Measurements from ENCODE around the gene DLGAP1. TPM values are rescaled to one million over a fixed set of nuclear protein-coding genes. Genes with fewer than 3 reads are reported as not detected.

DLGAP1 gene
- total and polyA plus RNA-seq, 2 donors: 0.24 to 0.41 TPM

GRCh38 chr18:3689986-3690763 lies 764.9 kb downstream of the DLGAP1 start:
- DNase-seq (ENCODE audit: low read depth in 6 of 9, low spot score in 9 of 9): no peak
- Histone ChIP-seq H3K27me3 (ENCODE audit: control insufficient read depth in 2 of 2, insufficient read depth in 1 of 2, low read length in 1 of 2) (no peaks in the 10 kb centered on the region), H3K27ac (ENCODE audit: low read depth in 1 of 2, low read length in 1 of 2) (no peak overlapping the region), H3K4me1 (ENCODE audit: control insufficient read depth in 2 of 2, insufficient read depth in 2 of 2, low read length in 2 of 2) (no peaks in the 10 kb centered on the region), H3K4me3 (ENCODE audit: low read length in 2 of 2) (no peak overlapping the region), H3K9me3 (ENCODE audit: control insufficient read depth in 2 of 2, insufficient read depth in 1 of 2, low read length in 1 of 2) (no peaks in the 10 kb centered on the region), H3K36me3 (ENCODE audit: control insufficient read depth in 2 of 2, insufficient read depth in 2 of 2, low read length in 1 of 2) (no peaks in the 10 kb centered on the region)
- WGBS: 85% methylated on average over 9 of the region's 9 CpGs

- no peak overlapping the region for H3K27ac ChIP-seq (ENCODE audit: low read depth in 1 of 2, low read length in 1 of 2)
- WGBS: 47% methylated on average over 3 of the region's 3 CpGs
- DNase-seq (ENCODE audit: low read depth in 6 of 9, low spot score in 9 of 9): no peak
- no peaks in the 10 kb centered on the region for H3K36me3 ChIP-seq (ENCODE audit: control insufficient read depth in 2 of 2, insufficient read depth in 2 of 2, low read length in 1 of 2)
- H3K9me3 ChIP-seq (ENCODE audit: control insufficient read depth in 2 of 2, insufficient read depth in 1 of 2, low read length in 1 of 2): no peaks in the 10 kb centered on the region
- H3K27me3 ChIP-seq (ENCODE audit: control insufficient read depth in 2 of 2, insufficient read depth in 1 of 2, low read length in 1 of 2): no peaks in the 10 kb centered on the region
- no peak overlapping the region for H3K4me3 ChIP-seq (ENCODE audit: low read length in 2 of 2)
- H3K4me1 ChIP-seq (ENCODE audit: control insufficient read depth in 2 of 2, insufficient read depth in 2 of 2, low read length in 2 of 2): no peaks in the 10 kb centered on the region
These were observed 766.0 kb downstream of the DLGAP1 start for GRCh38 chr18:3689091-3689490.

- H3K27me3 ChIP-seq (ENCODE audit: control insufficient read depth in 2 of 2, insufficient read depth in 1 of 2, low read length in 1 of 2): no peaks in the 10 kb centered on the region
- no peaks in the 10 kb centered on the region for H3K9me3 ChIP-seq (ENCODE audit: control insufficient read depth in 2 of 2, insufficient read depth in 1 of 2, low read length in 1 of 2)
- no peak overlapping the region for H3K27ac ChIP-seq (ENCODE audit: low read depth in 1 of 2, low read length in 1 of 2)
- 81% methylated on average over 5 of the region's 5 CpGs for WGBS
- no peak overlapping the region for H3K4me3 ChIP-seq (ENCODE audit: low read length in 2 of 2)
- no peaks in the 10 kb centered on the region for H3K4me1 ChIP-seq (ENCODE audit: control insufficient read depth in 2 of 2, insufficient read depth in 2 of 2, low read length in 2 of 2)
- no peak for DNase-seq (ENCODE audit: low read depth in 6 of 9, low spot score in 9 of 9)
- H3K36me3 ChIP-seq (ENCODE audit: control insufficient read depth in 2 of 2, insufficient read depth in 2 of 2, low read length in 1 of 2): no peaks in the 10 kb centered on the region
These were observed 766.4 kb downstream of the DLGAP1 start for GRCh38 chr18:3688690-3689089.

- Histone ChIP-seq H3K9me3 (ENCODE audit: control insufficient read depth in 2 of 2, insufficient read depth in 1 of 2, low read length in 1 of 2) (peaks cover 0 to 5% of the 10 kb centered on the region in 2 donors), H3K4me3 (ENCODE audit: low read length in 2 of 2) (no peak overlapping the region), H3K27ac (ENCODE audit: low read depth in 1 of 2, low read length in 1 of 2) (no peak overlapping the region), H3K36me3 (ENCODE audit: control insufficient read depth in 2 of 2, insufficient read depth in 2 of 2, low read length in 1 of 2) (no peaks in the 10 kb centered on the region), H3K4me1 (ENCODE audit: control insufficient read depth in 2 of 2, insufficient read depth in 2 of 2, low read length in 2 of 2) (no peaks in the 10 kb centered on the region), H3K27me3 (ENCODE audit: control insufficient read depth in 2 of 2, insufficient read depth in 1 of 2, low read length in 1 of 2) (no peaks in the 10 kb centered on the region)
- 95% methylated on average over 3 of the region's 3 CpGs for WGBS
- no peak for DNase-seq (ENCODE audit: low read depth in 6 of 9, low spot score in 9 of 9)
These were observed 771.6 kb downstream of the DLGAP1 start for GRCh38 chr18:3683483-3683882.

GRCh38 chr18:3682061-3682460 lies 773.0 kb downstream of the DLGAP1 start:
- no peaks in the 10 kb centered on the region for H3K4me1 ChIP-seq (ENCODE audit: control insufficient read depth in 2 of 2, insufficient read depth in 2 of 2, low read length in 2 of 2)
- H3K27ac ChIP-seq (ENCODE audit: low read depth in 1 of 2, low read length in 1 of 2): no peak overlapping the region
- WGBS: 97% methylated on average over 3 of the region's 3 CpGs
- DNase-seq (ENCODE audit: low read depth in 6 of 9, low spot score in 9 of 9): no peak
- no peaks in the 10 kb centered on the region for H3K36me3 ChIP-seq (ENCODE audit: control insufficient read depth in 2 of 2, insufficient read depth in 2 of 2, low read length in 1 of 2)
- peaks cover 0 to 5% of the 10 kb centered on the region in 2 donors for H3K9me3 ChIP-seq (ENCODE audit: control insufficient read depth in 2 of 2, insufficient read depth in 1 of 2, low read length in 1 of 2)
- H3K4me3 ChIP-seq (ENCODE audit: low read length in 2 of 2): no peak overlapping the region
- H3K27me3 ChIP-seq (ENCODE audit: control insufficient read depth in 2 of 2, insufficient read depth in 1 of 2, low read length in 1 of 2): no peaks in the 10 kb centered on the region

- DNase-seq (ENCODE audit: low read depth in 6 of 9, low spot score in 9 of 9): no peak
- WGBS: 93% methylated on average over 5 of the region's 5 CpGs
- Histone ChIP-seq H3K27ac (ENCODE audit: low read depth in 1 of 2, low read length in 1 of 2) (no peak overlapping the region), H3K4me3 (ENCODE audit: low read length in 2 of 2) (no peak overlapping the region), H3K27me3 (ENCODE audit: control insufficient read depth in 2 of 2, insufficient read depth in 1 of 2, low read length in 1 of 2) (no peaks in the 10 kb centered on the region), H3K36me3 (ENCODE audit: control insufficient read depth in 2 of 2, insufficient read depth in 2 of 2, low read length in 1 of 2) (no peaks in the 10 kb centered on the region), H3K9me3 (ENCODE audit: control insufficient read depth in 2 of 2, insufficient read depth in 1 of 2, low read length in 1 of 2) (peaks cover 0 to 5% of the 10 kb centered on the region in 2 donors), H3K4me1 (ENCODE audit: control insufficient read depth in 2 of 2, insufficient read depth in 2 of 2, low read length in 2 of 2) (no peaks in the 10 kb centered on the region)
These were observed 775.9 kb downstream of the DLGAP1 start for GRCh38 chr18:3679241-3679640.

- no peaks in the 10 kb centered on the region for H3K9me3 ChIP-seq (ENCODE audit: control insufficient read depth in 2 of 2, insufficient read depth in 1 of 2, low read length in 1 of 2)
- no peaks in the 10 kb centered on the region for H3K27me3 ChIP-seq (ENCODE audit: control insufficient read depth in 2 of 2, insufficient read depth in 1 of 2, low read length in 1 of 2)
- DNase-seq (ENCODE audit: low read depth in 6 of 9, low spot score in 9 of 9): no peak
- WGBS: 98% methylated on average over 8 of the region's 8 CpGs
- H3K4me3 ChIP-seq (ENCODE audit: low read length in 2 of 2): no peak overlapping the region
- H3K27ac ChIP-seq (ENCODE audit: low read depth in 1 of 2, low read length in 1 of 2): no peak overlapping the region
- no peaks in the 10 kb centered on the region for H3K4me1 ChIP-seq (ENCODE audit: control insufficient read depth in 2 of 2, insufficient read depth in 2 of 2, low read length in 2 of 2)
- H3K36me3 ChIP-seq (ENCODE audit: control insufficient read depth in 2 of 2, insufficient read depth in 2 of 2, low read length in 1 of 2): no peaks in the 10 kb centered on the region
These were observed 779.1 kb downstream of the DLGAP1 start for GRCh38 chr18:3675994-3676393.

GRCh38 chr18:3675446-3675845 lies 779.7 kb downstream of the DLGAP1 start:
- Histone ChIP-seq H3K4me1 (ENCODE audit: control insufficient read depth in 2 of 2, insufficient read depth in 2 of 2, low read length in 2 of 2) (no peaks in the 10 kb centered on the region), H3K36me3 (ENCODE audit: control insufficient read depth in 2 of 2, insufficient read depth in 2 of 2, low read length in 1 of 2) (no peaks in the 10 kb centered on the region), H3K9me3 (ENCODE audit: control insufficient read depth in 2 of 2, insufficient read depth in 1 of 2, low read length in 1 of 2) (no peaks in the 10 kb centered on the region), H3K27me3 (ENCODE audit: control insufficient read depth in 2 of 2, insufficient read depth in 1 of 2, low read length in 1 of 2) (no peaks in the 10 kb centered on the region), H3K27ac (ENCODE audit: low read depth in 1 of 2, low read length in 1 of 2) (no peak overlapping the region), H3K4me3 (ENCODE audit: low read length in 2 of 2) (no peak overlapping the region)
- DNase-seq (ENCODE audit: low read depth in 6 of 9, low spot score in 9 of 9): no peak
- WGBS: 98% methylated on average over 3 of the region's 3 CpGs

- Histone ChIP-seq H3K4me1 (ENCODE audit: control insufficient read depth in 2 of 2, insufficient read depth in 2 of 2, low read length in 2 of 2) (peaks cover 0 to under 1% of the 10 kb centered on the region in 2 donors), H3K27me3 (ENCODE audit: control insufficient read depth in 2 of 2, insufficient read depth in 1 of 2, low read length in 1 of 2) (no peaks in the 10 kb centered on the region), H3K36me3 (ENCODE audit: control insufficient read depth in 2 of 2, insufficient read depth in 2 of 2, low read length in 1 of 2) (no peaks in the 10 kb centered on the region), H3K27ac (ENCODE audit: low read depth in 1 of 2, low read length in 1 of 2) (no peak overlapping the region), H3K4me3 (ENCODE audit: low read length in 2 of 2) (no peak overlapping the region), H3K9me3 (ENCODE audit: control insufficient read depth in 2 of 2, insufficient read depth in 1 of 2, low read length in 1 of 2) (no peaks in the 10 kb centered on the region)
- WGBS: 98% methylated on average over 2 of the region's 2 CpGs
- no peak for DNase-seq (ENCODE audit: low read depth in 6 of 9, low spot score in 9 of 9)
These were observed 783.9 kb downstream of the DLGAP1 start for GRCh38 chr18:3671176-3671575.

Measured in thymus (tissue), 11 donors.